SK-N-SH treated with all-trans-retinoic acid at 6 μM for 48 hours (cell line): ENCODE results near the gene PRX.

Experiments used
- ARNTL ChIP-seq: fragments of 450-650 bp; formaldehyde crosslinking; IDR thresholded peaks from 2 replicates; pipeline ENCODE4 v1.5.0; 2020; ENCODE audit warnings: low read depth, mild to moderate bottlenecking, moderate library complexity, borderline replicate concordance
- CREB5 ChIP-seq: fragments of 250-450 bp; sonication (Bioruptor Pico); IDR thresholded peaks from 2 replicates; pipeline ENCODE4 v1.5.1; 2020; ENCODE audit warnings: low read depth, mild to moderate bottlenecking, moderate library complexity
- GLIS3 ChIP-seq: fragments of 250-450 bp; sonication (Bioruptor Pico); IDR thresholded peaks from 2 replicates; pipeline ENCODE4 v1.5.0; 2020; ENCODE audit warnings: mild to moderate bottlenecking, moderate library complexity
- PATZ1 ChIP-seq: fragments of 250-450 bp; sonication (Bioruptor Pico); IDR thresholded peaks from 2 replicates; pipeline ENCODE4 v1.8.0; 2020; ENCODE audit warnings: mild to moderate bottlenecking, moderate library complexity, borderline replicate concordance
- ZFP30 ChIP-seq: fragments of 450-650 bp; formaldehyde crosslinking; IDR thresholded peaks from 2 replicates; pipeline ENCODE4 v1.5.0; 2022; ENCODE audit warnings: mild to moderate bottlenecking, moderate library complexity
- ZNF565 ChIP-seq: fragments of 450-650 bp; formaldehyde crosslinking; conservative IDR thresholded peaks from 2 replicates; pipeline ENCODE4 v1.5.0; 2020; ENCODE audit warnings: low read depth, mild to moderate bottlenecking, moderate library complexity

- TF ChIP-seq GLIS3 (CRISPR knock-in tag) (no peak), CREB5 (CRISPR knock-in tag) (no peak), ZNF565 (CRISPR knock-in tag) (no peak), ZFP30 (CRISPR knock-in tag) (no peak), PATZ1 (CRISPR knock-in tag) (no peak), ARNTL (no peak)
Measured at GRCh38 chr19:40417643-40417981, 4.4 kb upstream of the PRX start.
